Superior temporal gyrus (tissue), 1 donor: ENCODE measurements around the gene RRAS2.
"Not testable (repeated sequence)": the region's sequence is repeated elsewhere in the genome, so short reads cannot be mapped to it uniquely, and the experiment has no call there.

Experiments used
- DNase-seq: peaks from one replicate; pipeline ENCODE4 v3.0.0-alpha.2; 2016; ENCODE audit errors: extremely low spot score

RRAS2 gene

GRCh38 chr11:14371249-14371648, 12.3 kb upstream of the RRAS2 start:
- DNase-seq: no peak

GRCh38 chr11:14370496-14370895, 11.5 kb upstream of the RRAS2 start:
- no peak for DNase-seq

- no peak for DNase-seq
These were observed 10.6 kb upstream of the RRAS2 start for GRCh38 chr11:14369598-14369997.

- no peak for DNase-seq
These were observed 8.0 kb upstream of the RRAS2 start for GRCh38 chr11:14366936-14367335.

- DNase-seq: no peak
These were observed 5.3 kb upstream of the RRAS2 start for GRCh38 chr11:14364322-14364721.

GRCh38 chr11:14362611-14363010, 3.6 kb upstream of the RRAS2 start:
- no peak for DNase-seq

GRCh38 chr11:14361951-14362350, 3.0 kb upstream of the RRAS2 start:
- no peak for DNase-seq

GRCh38 chr11:14360976-14361375, 2.0 kb upstream of the RRAS2 start:
- DNase-seq: no peak

- no peak for DNase-seq
These were observed 583 bp upstream of the RRAS2 start for GRCh38 chr11:14359501-14360031.

- DNase-seq: no peak
These were observed 878 bp downstream of the RRAS2 start for GRCh38 chr11:14357881-14358728.

GRCh38 chr11:14356342-14356741, 2.6 kb downstream of the RRAS2 start:
- DNase-seq: no peak

- DNase-seq: not testable (repeated sequence)
These were observed 4.4 kb downstream of the RRAS2 start for GRCh38 chr11:14354604-14355003.

GRCh38 chr11:14350716-14351238, 8.2 kb downstream of the RRAS2 start:
- DNase-seq: no peak

- DNase-seq: no peak
These were observed 8.8 kb downstream of the RRAS2 start for GRCh38 chr11:14350215-14350614.

GRCh38 chr11:14347991-14348390, 11.0 kb downstream of the RRAS2 start:
- no peak for DNase-seq

GRCh38 chr11:14347494-14347893, 11.5 kb downstream of the RRAS2 start:
- DNase-seq: no peak

GRCh38 chr11:14346303-14346955, 12.6 kb downstream of the RRAS2 start:
- no peak for DNase-seq

- no peak for DNase-seq
These were observed 13.3 kb downstream of the RRAS2 start for GRCh38 chr11:14345668-14346067.

GRCh38 chr11:14345016-14345415, 14.0 kb downstream of the RRAS2 start:
- DNase-seq: not testable (repeated sequence)

GRCh38 chr11:14342906-14343305, 16.1 kb downstream of the RRAS2 start:
- DNase-seq: no peak

- no peak for DNase-seq
These were observed 17.0 kb downstream of the RRAS2 start for GRCh38 chr11:14341968-14342367.

GRCh38 chr11:14340721-14341120, 18.3 kb downstream of the RRAS2 start:
- DNase-seq: no peak

GRCh38 chr11:14339356-14339755, 19.6 kb downstream of the RRAS2 start:
- no peak for DNase-seq
